ENCODE results near the gene NECAB2.

The NECAB2 gene

DNA sequence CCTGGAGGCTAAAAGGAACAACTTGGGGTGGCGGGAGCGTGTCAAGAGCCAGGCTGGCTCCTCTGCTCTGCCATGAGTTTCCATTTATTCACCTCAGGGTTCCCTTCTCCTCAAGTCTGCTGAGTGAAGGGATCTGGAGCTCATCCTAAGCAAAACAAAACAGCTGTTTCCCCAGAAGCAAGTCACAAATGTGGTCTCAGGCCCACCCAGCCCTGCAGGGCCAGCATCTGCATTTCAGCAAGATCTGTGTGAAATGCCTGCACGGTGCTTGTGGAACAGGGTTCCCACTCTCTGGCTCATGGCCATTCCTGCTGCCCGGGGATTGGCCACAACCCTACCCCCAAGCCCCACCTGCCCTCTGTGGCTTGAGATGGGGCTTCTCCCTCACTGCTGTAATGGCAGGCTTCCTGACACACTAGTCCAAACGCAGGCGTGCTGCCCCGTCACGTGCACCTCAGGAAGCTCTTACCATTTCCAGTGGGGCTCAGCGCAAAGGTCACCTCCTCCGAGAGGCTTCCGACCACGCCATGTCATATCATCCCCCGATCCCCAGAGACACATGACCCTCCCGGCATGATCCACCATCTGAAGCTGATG, 72.3 kb downstream of the NECAB2 start:
- Histone ChIP-seq H4K20me1 (ENCODE audit: insufficient read depth, low read length, poor library complexity, severe bottlenecking) (no peaks in the 10 kb centered on the region), H3K4me3 (ENCODE audit: low read length, poor library complexity, severe bottlenecking) (no peak overlapping the region), H3K9me2 (replicated peaks; ENCODE audit: low read depth, low read length) (no peaks in the 10 kb centered on the region), H2AFZ (ENCODE audit: low read length) (no peak overlapping the region), H3K9ac (ENCODE audit: low read depth, low read length, poor library complexity, severe bottlenecking) (no peak overlapping the region), H3K4me2 (ENCODE audit: low read depth, low read length, poor library complexity, severe bottlenecking) (no peak overlapping the region), H3K27me3 (ENCODE audit: insufficient read depth, low read length, poor library complexity, severe bottlenecking) (no peaks in the 10 kb centered on the region), H3K4me1 (ENCODE audit: insufficient read depth, low read length, poor library complexity, severe bottlenecking) (peaks cover 16% of the 10 kb centered on the region), H3K9me3 (ENCODE audit: insufficient read depth, low read depth, low read length) (no peaks in the 10 kb centered on the region), H3F3A (ENCODE audit: low read depth) (no peaks in the 10 kb centered on the region), H3K79me2 (ENCODE audit: insufficient read depth, low read length) (no peaks in the 10 kb centered on the region), H3K36me3 (ENCODE audit: insufficient read depth, low read length) (no peaks in the 10 kb centered on the region)
- TF ChIP-seq, protein P1, sequence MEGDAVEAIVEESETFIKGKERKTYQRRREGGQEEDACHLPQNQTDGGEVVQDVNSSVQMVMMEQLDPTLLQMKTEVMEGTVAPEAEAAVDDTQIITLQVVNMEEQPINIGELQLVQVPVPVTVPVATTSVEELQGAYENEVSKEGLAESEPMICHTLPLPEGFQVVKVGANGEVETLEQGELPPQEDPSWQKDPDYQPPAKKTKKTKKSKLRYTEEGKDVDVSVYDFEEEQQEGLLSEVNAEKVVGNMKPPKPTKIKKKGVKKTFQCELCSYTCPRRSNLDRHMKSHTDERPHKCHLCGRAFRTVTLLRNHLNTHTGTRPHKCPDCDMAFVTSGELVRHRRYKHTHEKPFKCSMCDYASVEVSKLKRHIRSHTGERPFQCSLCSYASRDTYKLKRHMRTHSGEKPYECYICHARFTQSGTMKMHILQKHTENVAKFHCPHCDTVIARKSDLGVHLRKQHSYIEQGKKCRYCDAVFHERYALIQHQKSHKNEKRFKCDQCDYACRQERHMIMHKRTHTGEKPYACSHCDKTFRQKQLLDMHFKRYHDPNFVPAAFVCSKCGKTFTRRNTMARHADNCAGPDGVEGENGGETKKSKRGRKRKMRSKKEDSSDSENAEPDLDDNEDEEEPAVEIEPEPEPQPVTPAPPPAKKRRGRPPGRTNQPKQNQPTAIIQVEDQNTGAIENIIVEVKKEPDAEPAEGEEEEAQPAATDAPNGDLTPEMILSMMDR (conservative IDR thresholded peaks at IDR 0.05; ENCODE audit: low read length) = no peak
- no peak for TF ChIP-seq EZH2phosphoT487 (IDR thresholded peaks at IDR 0.05; ENCODE audit: borderline replicate concordance)

DNA sequence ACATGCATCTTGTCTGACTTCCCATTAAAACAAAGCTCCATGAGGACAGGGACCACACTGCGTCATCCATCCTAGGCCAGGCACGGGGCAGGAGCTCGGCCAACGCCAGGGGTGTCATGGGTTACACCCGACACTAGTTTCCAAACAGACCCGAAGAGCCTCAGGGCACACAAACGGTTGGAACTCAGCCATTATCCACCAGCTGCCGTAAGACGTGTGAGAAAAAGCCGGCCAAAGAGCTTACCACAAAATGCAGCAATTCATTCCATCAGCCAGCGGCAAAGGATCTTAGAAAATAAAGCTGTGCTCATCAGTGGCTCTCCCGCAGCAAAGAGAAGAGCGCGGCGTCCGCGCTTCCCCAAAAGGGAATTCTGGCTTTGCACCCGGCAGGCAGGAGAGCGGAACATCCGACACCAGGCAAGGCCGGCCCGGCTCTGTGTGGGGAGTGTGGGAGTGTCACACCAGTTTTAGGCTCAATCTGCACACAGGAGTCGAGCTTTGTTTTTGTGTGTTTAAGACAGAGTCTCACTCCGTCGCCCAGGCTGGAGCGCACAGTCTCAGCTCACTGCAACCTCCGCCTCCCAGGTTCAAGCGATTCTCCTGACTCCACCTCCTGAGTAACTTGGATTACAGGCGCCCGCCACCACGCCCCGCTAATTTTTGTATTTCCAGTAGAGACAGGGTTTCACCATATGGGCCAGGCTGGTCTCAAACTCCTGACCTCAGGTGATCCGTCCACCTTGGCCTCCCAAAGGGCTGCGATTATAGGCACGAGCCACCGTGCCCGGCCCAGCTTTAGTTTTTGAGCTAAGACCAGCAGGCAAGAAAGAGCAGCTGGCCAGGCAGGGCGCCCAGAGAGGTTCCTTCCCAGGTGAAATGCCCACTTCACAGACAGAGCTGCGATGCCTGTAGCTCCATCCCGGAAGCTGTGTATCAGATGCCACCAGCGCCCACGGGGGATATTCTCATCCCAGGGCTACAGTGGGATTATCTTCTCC, 73.1 kb downstream of the NECAB2 start:
- Histone ChIP-seq H3K9ac (ENCODE audit: low read depth, low read length, poor library complexity, severe bottlenecking) (no peak overlapping the region), H3K27me3 (ENCODE audit: insufficient read depth, low read length, poor library complexity, severe bottlenecking) (no peaks in the 10 kb centered on the region), H3K9me2 (replicated peaks; ENCODE audit: low read depth, low read length) (no peaks in the 10 kb centered on the region)

DNA sequence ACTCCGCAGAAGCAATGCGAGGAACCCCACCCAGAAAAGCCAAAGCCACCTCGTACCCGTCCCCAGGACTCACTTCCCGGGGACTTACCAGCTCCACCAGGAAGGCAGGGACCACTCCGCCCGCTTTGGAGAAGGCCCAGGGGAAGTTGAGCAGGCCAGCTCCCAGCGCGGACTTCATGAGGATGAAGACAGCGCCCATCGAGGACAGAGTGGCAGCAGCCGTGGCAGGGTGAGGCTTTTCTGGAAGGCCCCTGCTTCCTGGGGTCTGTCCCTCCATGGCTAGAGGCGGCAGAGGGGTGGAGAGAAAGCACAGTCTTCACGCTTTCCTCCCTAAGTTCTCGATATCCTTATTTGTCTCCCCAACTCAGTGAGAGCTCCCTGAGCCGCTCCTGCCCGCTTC, 73.8 kb downstream of the NECAB2 start:
- Histone ChIP-seq H3K27me3 (ENCODE audit: insufficient read depth, low read length, poor library complexity, severe bottlenecking) (no peaks in the 10 kb centered on the region), H3K9ac (ENCODE audit: low read depth, low read length, poor library complexity, severe bottlenecking) (no peak overlapping the region), H3K4me3 (ENCODE audit: low read length, poor library complexity, severe bottlenecking) (no peak overlapping the region)

More for the DNA sequence above, 73.1 kb downstream of the NECAB2 start:
- Histone ChIP-seq H3F3A (ENCODE audit: low read depth) (no peaks in the 10 kb centered on the region), H3K9me3 (ENCODE audit: insufficient read depth, low read depth, low read length) (no peaks in the 10 kb centered on the region), H3K4me3 (ENCODE audit: low read length, poor library complexity, severe bottlenecking) (no peak overlapping the region), H3K4me1 (ENCODE audit: insufficient read depth, low read length, poor library complexity, severe bottlenecking) (peaks cover 16% of the 10 kb centered on the region), H4K20me1 (ENCODE audit: insufficient read depth, low read length, poor library complexity, severe bottlenecking) (no peaks in the 10 kb centered on the region), H3K79me2 (ENCODE audit: insufficient read depth, low read length) (no peaks in the 10 kb centered on the region), H2AFZ (ENCODE audit: low read length) (no peak overlapping the region), H3K36me3 (ENCODE audit: insufficient read depth, low read length) (no peaks in the 10 kb centered on the region), H3K4me2 (ENCODE audit: low read depth, low read length, poor library complexity, severe bottlenecking) (no peak overlapping the region)
- TF ChIP-seq EZH2phosphoT487 (IDR thresholded peaks at IDR 0.05; ENCODE audit: borderline replicate concordance) = no peak
- TF ChIP-seq, protein P1 (conservative IDR thresholded peaks at IDR 0.05; ENCODE audit: low read length) = no peak

More for the DNA sequence above, 73.8 kb downstream of the NECAB2 start:
- no peaks in the 10 kb centered on the region for H3K36me3 ChIP-seq (ENCODE audit: insufficient read depth, low read length)
- H2AFZ ChIP-seq (ENCODE audit: low read length) = no peak overlapping the region
- no peaks in the 10 kb centered on the region for H3K9me3 ChIP-seq (ENCODE audit: insufficient read depth, low read depth, low read length)
- H3K9me2 ChIP-seq (replicated peaks; ENCODE audit: low read depth, low read length) = no peaks in the 10 kb centered on the region
- no peaks in the 10 kb centered on the region for H4K20me1 ChIP-seq (ENCODE audit: insufficient read depth, low read length, poor library complexity, severe bottlenecking)
- no peaks in the 10 kb centered on the region for H3F3A ChIP-seq (ENCODE audit: low read depth)
- TF ChIP-seq EZH2phosphoT487 (IDR thresholded peaks at IDR 0.05; ENCODE audit: borderline replicate concordance) = no peak
- TF ChIP-seq, protein P1 (conservative IDR thresholded peaks at IDR 0.05; ENCODE audit: low read length) = no peak
- peaks cover 16% of the 10 kb centered on the region for H3K4me1 ChIP-seq (ENCODE audit: insufficient read depth, low read length, poor library complexity, severe bottlenecking)
- H3K4me2 ChIP-seq (ENCODE audit: low read depth, low read length, poor library complexity, severe bottlenecking) = no peak overlapping the region
- no peaks in the 10 kb centered on the region for H3K79me2 ChIP-seq (ENCODE audit: insufficient read depth, low read length)
